Lower leg skin (tissue), 3 donors: ENCODE data around the gene PDZD2.

ENCODE experiments used
- CTCF ChIP-seq, 3 donors: fragments of 450-650 bp; IDR thresholded peaks; one replicate each; pipeline ENCODE4 v1.5.1; 2016; ENCODE audit warnings: antibody characterized with exemption in 3 of 3, mild to moderate bottlenecking in 3 of 3, moderate library complexity in 2 of 3
- POLR2A ChIP-seq, 2 donors: fragments of 450-650 bp; IDR thresholded peaks; one replicate each; pipeline ENCODE4 v1.6.1; 2016 to 2017; ENCODE audit warnings: antibody characterized with exemption in 2 of 2, mild to moderate bottlenecking in 1 of 2, moderate library complexity in 1 of 2

GRCh38 chr5:32088214-32088613 is 449.3 kb downstream of the PDZD2 start:
- TF ChIP-seq CTCF (IDR thresholded peaks at IDR 0.05): no peak
- TF ChIP-seq POLR2A (IDR thresholded peaks at IDR 0.05): no peak
